Hepatocyte (in vitro differentiated cells): ENCODE measurements around the gene N4BP2L1. TPM values are rescaled to one million over a fixed set of nuclear protein-coding genes. Genes with fewer than 3 reads are reported as not detected.

Experiments used
- DNase-seq: peaks from one replicate; pipeline ENCODE4 v3.0.0-alpha.2; 2016; ENCODE audit warnings: low spot score
- H2AFZ ChIP-seq: fragments of 200-600 bp; sonication (generic); 2 replicates; pipeline ENCODE4 v1.6.0; 2016; ENCODE audit warnings: antibody characterized with exemption, mild to moderate bottlenecking
- H3K27ac ChIP-seq: fragments of 200-600 bp; sonication (generic); 2 replicates; pipeline ENCODE4 v1.5.1; 2016; ENCODE audit warnings: mild to moderate bottlenecking
- H3K27me3 ChIP-seq: fragments of 200-600 bp; sonication (generic); 2 replicates; pipeline ENCODE4 v1.6.1; 2016
- H3K36me3 ChIP-seq: fragments of 200-600 bp; sonication (generic); replicated peaks from 2 replicates; pipeline ENCODE4 v1.5.1; 2016; ENCODE audit warnings: low read depth; ENCODE audit not compliant: insufficient read depth
- H3K4me1 ChIP-seq: fragments of 200-600 bp; sonication (generic); 2 replicates; pipeline ENCODE4 v1.5.1; 2016; ENCODE audit warnings: mild to moderate bottlenecking, moderate library complexity; ENCODE audit not compliant: insufficient read depth
- H3K4me2 ChIP-seq: fragments of 200-600 bp; sonication (generic); 2 replicates; pipeline ENCODE4 v1.6.0; 2016
- H3K4me3 ChIP-seq: fragments of 200-600 bp; sonication (generic); 2 replicates; pipeline ENCODE4 v1.5.1; 2016; ENCODE audit warnings: mild to moderate bottlenecking
- H3K79me2 ChIP-seq: fragments of 200-600 bp; sonication (generic); 2 replicates; pipeline ENCODE4 v1.6.0; 2017; ENCODE audit warnings: mild to moderate bottlenecking
- H3K9me2 ChIP-seq: fragments of 200-600 bp; sonication (generic); replicated peaks from 2 replicates; pipeline ENCODE4 v1.6.0; 2017; ENCODE audit warnings: mild to moderate bottlenecking; ENCODE audit not compliant: insufficient read depth
- H3K9me3 ChIP-seq: fragments of 200-600 bp; sonication (generic); 2 replicates; pipeline ENCODE4 v1.5.1; 2016; ENCODE audit warnings: low read depth, mild to moderate bottlenecking
- H4K20me1 ChIP-seq: fragments of 200-600 bp; sonication (generic); 2 replicates; pipeline ENCODE4 v1.6.0; 2016; ENCODE audit warnings: mild to moderate bottlenecking; ENCODE audit not compliant: insufficient read depth, poor library complexity, severe bottlenecking
- EZH2 ChIP-seq: fragments of 200-600 bp; sonication (generic); IDR thresholded peaks from 2 replicates; pipeline ENCODE4 v1.6.1; 2016; ENCODE audit warnings: antibody characterized with exemption, mild to moderate bottlenecking, borderline replicate concordance
- EZH2phosphoT487 ChIP-seq: fragments of 200-600 bp; sonication (generic); IDR thresholded peaks from one replicate; pipeline ENCODE4 v1.6.1; 2018; ENCODE audit warnings: antibody characterized with exemption, mild to moderate bottlenecking, low read depth, moderate library complexity; ENCODE audit not compliant: unreplicated experiment, severe bottlenecking
- WGBS: methylation state at CpG from one replicate; pipeline ENCODE4 v1.1.6; 2016; ENCODE audit warnings: low lambda C conversion rate; ENCODE audit errors: missing lambda C conversion rate; 5-methylcytosine and 5-hydroxymethylcytosine counted together
- polyA plus RNA-seq: library from polyadenylated mRNA; unstranded; fragments of >200 nt; fragmentation: Nextera tagmentation; extraction: Ambion mirVana; gene quantifications from 2 replicates; pipeline ENCODE4 v1.2.1, GENCODE V29; 2016
- total RNA-seq: library from RNA; depleted of rRNA; stranded (reverse); fragments of >200 nt; gene quantifications from 2 replicates; pipeline ENCODE4 v1.2.3, GENCODE V29; 2014
- TF ChIP-seq, protein P1 (sequence below): fragments of 200-600 bp; sonication (generic); IDR thresholded peaks from 2 replicates; pipeline ENCODE4 v1.5.1; 2016; ENCODE audit warnings: antibody characterized with exemption, mild to moderate bottlenecking; ENCODE audit not compliant: poor library complexity

N4BP2L1 gene
- total and polyA plus RNA-seq, 2 experiments from 2014 or later, result 4.8 to 7.1 TPM

DNA sequence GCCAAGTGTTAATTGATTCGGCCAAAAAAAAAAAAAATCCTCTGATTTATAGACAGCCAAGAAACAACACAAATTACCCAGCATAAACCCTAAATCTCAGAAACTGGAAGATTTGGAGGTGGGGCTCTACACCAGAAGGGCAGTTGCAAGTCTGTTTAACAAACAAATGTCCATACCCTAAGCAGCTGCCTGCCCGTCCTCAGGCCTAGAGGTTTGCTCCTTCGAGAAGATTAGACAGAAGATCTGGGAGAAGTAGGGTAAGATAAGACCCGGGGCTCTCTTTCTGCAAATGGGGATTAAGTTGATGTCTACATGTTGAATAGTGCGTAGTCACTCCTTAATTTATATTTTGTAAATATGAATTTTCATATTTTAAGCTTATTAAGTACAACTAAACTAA lies 3.4 kb upstream of the N4BP2L1 start:
- Histone ChIP-seq H4K20me1 (no peaks in the 10 kb centered on the region), H3K4me1 (peaks cover 15% of the 10 kb centered on the region)
- 78% methylated on average over 5 of the region's 5 CpGs for WGBS

DNA sequence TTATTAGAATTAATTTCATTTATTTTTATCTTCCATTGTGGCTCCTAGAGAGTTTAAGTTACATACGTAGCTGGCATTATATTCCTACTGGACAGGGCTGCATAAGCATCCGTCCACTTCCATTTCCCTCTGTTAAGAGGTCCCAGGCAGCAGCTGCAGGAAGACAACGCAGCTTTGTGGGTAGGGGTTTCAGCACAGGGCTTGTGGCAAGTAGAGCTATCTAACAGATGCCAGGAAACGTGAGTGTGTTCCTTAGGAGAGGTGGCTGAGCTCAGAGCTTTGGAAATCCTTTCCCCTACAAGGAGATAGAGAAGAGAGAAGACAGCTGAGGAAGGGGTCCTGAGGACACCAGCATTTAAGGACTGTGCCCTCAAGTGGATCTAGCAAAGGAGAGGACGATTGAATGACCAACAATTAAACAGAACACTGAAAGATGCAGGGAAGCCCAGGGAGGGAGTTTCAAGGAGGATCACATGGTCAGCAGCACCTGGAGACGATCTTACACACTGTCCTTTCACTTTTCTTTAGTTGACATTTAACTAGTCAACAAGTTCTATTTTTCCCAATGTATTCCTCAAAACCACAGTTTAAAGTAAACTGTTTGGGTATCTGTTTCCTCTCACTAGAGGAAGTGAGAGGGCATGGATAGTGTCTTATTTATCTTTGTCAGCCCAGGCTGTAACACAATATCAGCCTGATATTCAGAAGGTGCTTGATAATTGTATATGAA lies 2.3 kb upstream of the N4BP2L1 start:
- H3K27ac ChIP-seq, result no peak overlapping the region
- no peaks in the 10 kb centered on the region for H3K36me3 ChIP-seq
- no peak overlapping the region for H3K4me3 ChIP-seq
- no peaks in the 10 kb centered on the region for H3K9me3 ChIP-seq
- H3K79me2 ChIP-seq, result peaks cover 7% of the 10 kb centered on the region
- H3K4me2 ChIP-seq, result no peak overlapping the region
- H3K4me1 ChIP-seq, result peaks cover 15% of the 10 kb centered on the region
- no peaks in the 10 kb centered on the region for H3K27me3 ChIP-seq
- WGBS, result 81% methylated on average over 6 of the region's 6 CpGs
- H2AFZ ChIP-seq, result no peak overlapping the region
- DNase-seq, result no peak
- no peaks in the 10 kb centered on the region for H3K9me2 ChIP-seq
- H4K20me1 ChIP-seq, result no peaks in the 10 kb centered on the region
- TF ChIP-seq EZH2phosphoT487 (no peak), EZH2 (no peak)
- TF ChIP-seq, protein P1, sequence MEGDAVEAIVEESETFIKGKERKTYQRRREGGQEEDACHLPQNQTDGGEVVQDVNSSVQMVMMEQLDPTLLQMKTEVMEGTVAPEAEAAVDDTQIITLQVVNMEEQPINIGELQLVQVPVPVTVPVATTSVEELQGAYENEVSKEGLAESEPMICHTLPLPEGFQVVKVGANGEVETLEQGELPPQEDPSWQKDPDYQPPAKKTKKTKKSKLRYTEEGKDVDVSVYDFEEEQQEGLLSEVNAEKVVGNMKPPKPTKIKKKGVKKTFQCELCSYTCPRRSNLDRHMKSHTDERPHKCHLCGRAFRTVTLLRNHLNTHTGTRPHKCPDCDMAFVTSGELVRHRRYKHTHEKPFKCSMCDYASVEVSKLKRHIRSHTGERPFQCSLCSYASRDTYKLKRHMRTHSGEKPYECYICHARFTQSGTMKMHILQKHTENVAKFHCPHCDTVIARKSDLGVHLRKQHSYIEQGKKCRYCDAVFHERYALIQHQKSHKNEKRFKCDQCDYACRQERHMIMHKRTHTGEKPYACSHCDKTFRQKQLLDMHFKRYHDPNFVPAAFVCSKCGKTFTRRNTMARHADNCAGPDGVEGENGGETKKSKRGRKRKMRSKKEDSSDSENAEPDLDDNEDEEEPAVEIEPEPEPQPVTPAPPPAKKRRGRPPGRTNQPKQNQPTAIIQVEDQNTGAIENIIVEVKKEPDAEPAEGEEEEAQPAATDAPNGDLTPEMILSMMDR, result no peak

More for the DNA sequence above, 3.4 kb upstream of the N4BP2L1 start:
- no peaks in the 10 kb centered on the region for H3K9me3 ChIP-seq
- H3K36me3 ChIP-seq, result no peaks in the 10 kb centered on the region
- TF ChIP-seq EZH2phosphoT487 (no peak), EZH2 (no peak)
- TF ChIP-seq, protein P1, result no peak
- DNase-seq, result no peak
- no peaks in the 10 kb centered on the region for H3K9me2 ChIP-seq
- no peak overlapping the region for H2AFZ ChIP-seq
- no peak overlapping the region for H3K4me2 ChIP-seq
- H3K4me3 ChIP-seq, result no peak overlapping the region
- H3K27me3 ChIP-seq, result no peaks in the 10 kb centered on the region
- H3K79me2 ChIP-seq, result no peaks in the 10 kb centered on the region
- H3K27ac ChIP-seq, result no peak overlapping the region

DNA sequence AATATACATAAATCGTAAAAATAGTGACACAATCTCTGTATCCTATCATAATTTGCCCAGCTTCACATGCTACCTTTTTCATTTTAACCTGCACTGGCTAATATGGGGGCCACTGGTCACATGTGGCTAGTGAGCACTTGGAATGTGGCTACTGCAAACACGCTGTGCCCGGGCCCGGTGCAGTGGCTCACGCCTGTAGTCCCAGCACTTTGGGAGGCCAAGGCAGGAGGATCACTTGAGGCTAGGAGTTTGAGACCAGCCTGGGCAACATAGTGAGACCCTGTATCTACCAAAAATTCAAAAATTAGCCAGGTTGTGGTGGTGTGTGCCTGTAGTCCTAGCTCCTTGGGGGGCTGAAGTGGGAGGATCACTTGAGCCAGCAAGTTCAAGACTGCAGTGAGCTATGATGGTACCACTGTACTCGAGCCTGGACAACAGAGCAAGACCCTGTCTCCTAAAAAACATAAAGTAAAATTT lies 1.5 kb upstream of the N4BP2L1 start:
- Histone ChIP-seq H3K4me2 (no peak overlapping the region), H3K4me1 (peaks cover 15% of the 10 kb centered on the region), H2AFZ (no peak overlapping the region), H3K9me2 (no peaks in the 10 kb centered on the region), H3K4me3 (no peak overlapping the region), H3K79me2 (peaks cover 10% of the 10 kb centered on the region), H4K20me1 (no peaks in the 10 kb centered on the region), H3K9me3 (no peaks in the 10 kb centered on the region), H3K27ac (no peak overlapping the region), H3K27me3 (no peaks in the 10 kb centered on the region), H3K36me3 (no peaks in the 10 kb centered on the region)
- no peak for TF ChIP-seq EZH2phosphoT487
- 97% methylated on average over 6 of the region's 6 CpGs for WGBS
- DNase-seq, result no peak

DNA sequence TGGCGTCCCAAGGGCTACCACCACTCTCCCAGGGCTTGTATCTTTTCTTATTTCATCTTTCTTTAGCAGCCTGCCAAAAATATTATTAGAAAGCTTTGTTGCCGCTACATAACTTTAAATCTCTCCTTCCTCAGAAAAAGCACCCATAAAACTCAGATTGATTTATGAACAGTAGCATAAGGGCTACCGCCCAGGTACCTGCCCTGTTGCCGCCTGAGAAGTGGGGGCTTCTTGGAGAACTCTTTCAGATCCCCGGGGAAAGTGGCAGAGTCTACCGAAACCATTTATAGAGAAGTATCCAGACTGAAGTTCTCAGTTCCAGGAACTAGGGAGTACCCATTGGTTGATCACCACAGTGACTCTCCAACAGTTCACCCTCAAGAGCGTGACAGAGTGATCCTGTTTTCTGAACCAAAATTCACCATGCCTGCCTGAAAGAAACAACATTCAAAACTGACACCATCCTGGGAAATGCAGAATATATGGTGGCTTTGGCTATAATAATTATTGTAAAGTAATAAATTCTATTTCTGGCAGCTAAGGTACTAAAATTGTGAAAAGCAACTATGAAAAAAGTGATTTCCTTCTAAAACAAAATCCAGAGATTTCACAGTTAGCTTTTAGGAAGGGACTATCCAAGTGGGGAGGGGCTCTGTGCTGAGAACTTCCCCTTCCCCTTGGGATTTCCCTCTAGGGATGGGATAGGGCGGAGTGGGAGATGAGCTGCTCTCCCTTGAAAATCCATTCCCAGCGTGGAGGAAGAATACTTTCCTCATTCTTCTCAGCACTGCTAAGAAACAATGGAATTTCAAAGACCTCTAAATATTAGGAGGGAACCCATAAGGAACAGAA lies 877 bp upstream of the N4BP2L1 start:
- H3K27ac ChIP-seq, result peak overlapping the region; percentile 88
- H3K4me1 ChIP-seq, result peaks cover 15% of the 10 kb centered on the region
- H3K36me3 ChIP-seq, result no peaks in the 10 kb centered on the region
- H2AFZ ChIP-seq, result peak overlapping the region; percentile 61
- 80% methylated on average over 9 of the region's 9 CpGs for WGBS
- H3K4me3 ChIP-seq, result peak overlapping the region; percentile 87
- H3K79me2 ChIP-seq, result peaks cover 10% of the 10 kb centered on the region
- TF ChIP-seq EZH2, result no peak
- TF ChIP-seq EZH2phosphoT487, result no peak
- TF ChIP-seq, protein P1, result no peak
- peak overlapping the region; percentile 98 for H3K4me2 ChIP-seq
- H3K27me3 ChIP-seq, result no peaks in the 10 kb centered on the region
- no peaks in the 10 kb centered on the region for H3K9me3 ChIP-seq
- no peaks in the 10 kb centered on the region for H4K20me1 ChIP-seq
- H3K9me2 ChIP-seq, result no peaks in the 10 kb centered on the region
- no peak for DNase-seq
